GM19351 (cell line): Measurements from ENCODE around the gene ENTHD1.
"Not testable (repeated sequence)": the region's sequence is repeated elsewhere in the genome, so short reads cannot be mapped to it uniquely, and the experiment has no call there.

Source experiments
- ATAC-seq: cut with Tn5 transposase; IDR thresholded peaks from one replicate; pipeline ENCODE4 v1.9.1; 2021; ENCODE audit warnings: mild to moderate bottlenecking, moderate library complexity; ENCODE audit not compliant: unreplicated experiment

Gene ENTHD1

DNA sequence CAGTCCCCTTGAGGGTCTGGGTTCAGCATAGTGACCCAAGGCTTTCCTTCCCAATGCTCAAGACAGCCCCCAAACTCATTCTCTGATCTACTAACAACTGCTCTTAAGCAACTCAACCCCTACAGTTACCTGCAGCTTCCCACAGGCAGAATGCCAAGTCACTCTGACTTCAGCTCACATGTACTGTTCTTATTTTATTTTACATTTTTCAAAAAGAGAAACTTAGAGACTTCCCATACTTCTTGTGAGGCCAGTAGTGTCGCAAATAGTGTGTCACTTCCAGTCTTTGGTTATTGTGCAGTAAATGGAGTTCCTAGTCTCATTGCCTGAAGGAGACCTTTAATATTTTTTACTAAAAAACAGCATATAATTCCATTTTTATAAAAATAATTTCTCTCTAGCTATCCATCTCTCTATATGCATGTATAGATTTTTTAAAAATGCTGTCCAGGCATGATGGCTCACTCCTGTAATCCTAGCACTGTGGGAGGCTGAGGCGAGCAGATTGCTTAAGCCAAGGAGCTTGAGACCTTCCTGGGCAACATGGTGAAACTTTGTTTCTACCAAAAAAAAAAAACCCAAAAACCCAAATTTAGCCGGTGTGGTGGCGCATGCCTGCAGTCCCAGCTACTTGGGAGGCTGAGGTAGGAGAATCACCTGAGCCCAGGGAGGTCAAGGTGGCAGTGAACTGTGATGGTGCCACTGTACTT is 41.8 kb downstream of the ENTHD1 start:
- ATAC-seq, result no peak

- no peak for ATAC-seq
These were observed 46.1 kb downstream of the ENTHD1 start for GRCh38 chr22:39847477-39847876.

DNA sequence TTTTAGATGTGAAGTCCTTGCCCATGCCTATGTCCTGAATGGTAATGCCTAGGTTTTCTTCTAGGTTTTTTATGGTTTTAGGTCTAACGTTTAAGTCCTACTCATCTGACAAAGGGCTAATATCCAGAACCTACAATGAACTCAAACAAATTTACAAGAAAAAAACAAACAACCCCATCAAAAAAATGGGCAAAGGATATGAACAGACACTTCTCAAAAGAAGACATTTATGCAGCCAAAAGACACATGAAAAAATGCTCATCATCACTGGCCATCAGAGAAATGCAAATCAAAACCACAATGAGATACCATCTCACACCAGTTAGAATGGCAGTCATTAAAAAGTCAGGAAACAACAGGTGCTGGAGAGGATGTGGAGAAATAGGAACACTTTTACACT is 47.0 kb downstream of the ENTHD1 start:
- not testable (repeated sequence) for ATAC-seq

GRCh38 chr22:39845529-39845928 is 48.0 kb downstream of the ENTHD1 start:
- no peak for ATAC-seq

- no peak for ATAC-seq
These were observed 53.5 kb downstream of the ENTHD1 start for GRCh38 chr22:39839917-39840510.

DNA sequence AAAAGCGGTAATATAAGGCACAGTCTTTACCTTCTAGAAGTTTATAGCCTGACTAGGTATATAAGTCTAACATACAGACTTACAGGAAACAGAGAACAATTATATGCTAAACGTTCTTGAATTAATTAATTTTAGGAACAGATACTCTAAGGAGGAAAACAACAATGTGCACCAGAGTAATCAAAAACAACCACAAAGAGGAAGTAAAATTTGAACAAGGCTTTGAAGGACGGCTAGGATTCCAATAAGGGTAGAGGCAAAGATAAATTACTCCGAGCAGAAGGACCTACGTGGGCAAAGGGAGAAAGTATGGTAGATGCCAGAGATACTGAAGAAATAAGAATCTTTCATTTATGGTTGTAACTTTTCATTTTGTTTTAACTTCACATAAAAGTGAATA is 54.4 kb downstream of the ENTHD1 start:
- ATAC-seq, result no peak

DNA sequence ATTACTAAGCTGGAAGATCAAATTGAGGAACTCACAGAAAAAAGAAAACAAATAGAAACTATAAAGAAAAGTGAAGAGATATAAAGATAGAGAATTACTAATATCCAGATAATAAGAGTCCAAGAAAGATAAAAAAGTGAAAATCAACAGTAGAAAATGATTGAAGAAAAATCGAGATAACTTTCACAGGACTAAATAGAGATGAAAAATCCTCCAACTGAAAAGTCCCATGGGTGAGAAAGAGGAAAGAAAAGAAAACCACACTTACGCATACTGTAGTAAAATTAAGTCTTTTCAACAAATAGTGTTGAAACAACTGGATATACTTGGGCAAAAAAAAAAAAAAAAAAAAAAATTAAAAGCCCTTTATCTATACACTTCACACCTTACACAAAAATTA is 60.0 kb downstream of the ENTHD1 start:
- no peak for ATAC-seq

GRCh38 chr22:39833093-39833492 is 60.5 kb downstream of the ENTHD1 start:
- ATAC-seq, result no peak

- no peak for ATAC-seq
These were observed 60.9 kb downstream of the ENTHD1 start for GRCh38 chr22:39832627-39833074.

DNA sequence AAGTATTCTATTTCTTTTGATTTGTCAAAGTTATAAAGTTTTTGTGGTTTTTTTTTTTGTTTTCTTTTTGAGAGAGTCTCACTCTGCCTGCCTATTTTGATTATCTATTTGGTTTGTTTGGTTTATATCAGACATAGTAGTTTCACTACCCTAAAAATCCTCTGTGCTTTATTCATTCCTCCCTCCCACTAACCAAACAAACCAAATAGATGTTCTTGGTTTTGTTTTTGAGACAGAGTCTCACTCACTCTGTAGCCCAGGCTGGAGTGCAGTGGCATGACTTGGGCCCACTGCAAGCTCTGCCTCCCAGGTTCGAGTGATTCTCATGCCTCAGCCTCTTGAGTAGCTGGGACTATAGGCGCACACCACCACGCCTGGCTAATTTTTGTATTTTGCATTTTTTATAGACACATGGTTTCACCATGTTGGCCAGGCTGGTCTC is 67.9 kb downstream of the ENTHD1 start:
- ATAC-seq, result peak; percentile 73

- ATAC-seq, result no peak
These were observed 72.6 kb downstream of the ENTHD1 start for GRCh38 chr22:39821008-39821407.

- no peak for ATAC-seq
These were observed 73.3 kb downstream of the ENTHD1 start for GRCh38 chr22:39820256-39820655.

GRCh38 chr22:39819429-39819828 is 74.1 kb downstream of the ENTHD1 start:
- no peak for ATAC-seq

- no peak for ATAC-seq
These were observed 75.5 kb downstream of the ENTHD1 start for GRCh38 chr22:39818094-39818493.

GRCh38 chr22:39815932-39816331 is 77.6 kb downstream of the ENTHD1 start:
- ATAC-seq, result no peak

- no peak for ATAC-seq
These were observed 78.7 kb downstream of the ENTHD1 start for GRCh38 chr22:39814899-39815298.

DNA sequence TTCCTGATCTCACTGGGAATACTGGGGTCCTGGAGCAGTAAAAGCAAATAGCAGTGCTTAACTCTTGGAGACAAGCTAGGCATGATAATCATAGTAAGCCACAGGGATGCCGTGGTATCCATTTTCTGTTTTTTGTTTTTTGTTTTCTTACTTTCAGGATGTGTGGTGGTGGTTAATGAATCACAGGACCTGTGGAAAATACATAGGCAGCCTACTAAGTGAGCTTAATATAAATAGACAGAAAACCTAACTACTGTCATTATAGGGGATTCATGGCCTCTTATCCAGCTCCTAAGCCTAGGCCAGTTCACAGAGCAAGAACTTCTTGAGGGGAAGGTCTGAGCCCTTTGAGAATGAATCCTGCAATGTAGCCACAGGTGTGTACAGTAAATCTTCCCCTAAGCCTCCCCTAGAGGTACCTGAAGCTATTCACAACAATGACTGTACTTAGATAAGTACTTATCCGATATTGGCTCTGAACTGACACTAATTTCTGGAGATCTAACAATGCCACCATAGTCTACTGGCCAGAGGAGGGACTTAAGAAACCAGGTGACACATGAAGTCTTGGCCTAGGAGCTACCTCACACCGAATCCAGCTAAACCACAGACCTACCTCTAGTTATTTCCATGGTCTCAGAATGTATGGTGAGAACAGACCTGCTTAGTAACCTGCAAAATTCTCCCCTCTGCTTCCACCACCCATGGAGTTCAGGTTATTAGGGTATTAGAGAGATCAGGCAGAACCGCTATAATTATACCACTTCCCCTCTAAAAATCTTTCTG is 83.6 kb downstream of the ENTHD1 start:
- ATAC-seq, result no peak

- ATAC-seq, result no peak
These were observed 85.5 kb downstream of the ENTHD1 start for GRCh38 chr22:39808081-39808480.

DNA sequence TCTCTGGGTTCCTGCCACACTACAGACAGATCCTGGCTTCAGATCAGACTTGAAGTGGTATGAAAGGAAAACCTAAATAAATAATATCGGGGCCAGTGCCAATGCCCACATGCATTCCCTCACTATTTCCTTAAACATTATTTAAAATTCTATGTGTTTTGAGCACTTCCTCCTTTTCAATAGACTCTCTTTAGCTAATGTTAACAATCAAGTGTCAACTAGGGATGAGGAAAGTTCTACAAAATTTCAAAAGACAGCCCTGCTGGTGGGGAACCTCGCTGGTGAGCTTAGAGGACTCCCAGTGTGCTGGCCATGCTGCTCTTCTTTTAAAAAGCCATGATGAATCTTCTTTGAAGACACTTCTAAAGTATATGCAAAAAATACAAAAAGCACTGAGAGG is 87.5 kb downstream of the ENTHD1 start:
- ATAC-seq, result no peak

- no peak for ATAC-seq
These were observed 88.4 kb downstream of the ENTHD1 start for GRCh38 chr22:39805117-39805516.

DNA sequence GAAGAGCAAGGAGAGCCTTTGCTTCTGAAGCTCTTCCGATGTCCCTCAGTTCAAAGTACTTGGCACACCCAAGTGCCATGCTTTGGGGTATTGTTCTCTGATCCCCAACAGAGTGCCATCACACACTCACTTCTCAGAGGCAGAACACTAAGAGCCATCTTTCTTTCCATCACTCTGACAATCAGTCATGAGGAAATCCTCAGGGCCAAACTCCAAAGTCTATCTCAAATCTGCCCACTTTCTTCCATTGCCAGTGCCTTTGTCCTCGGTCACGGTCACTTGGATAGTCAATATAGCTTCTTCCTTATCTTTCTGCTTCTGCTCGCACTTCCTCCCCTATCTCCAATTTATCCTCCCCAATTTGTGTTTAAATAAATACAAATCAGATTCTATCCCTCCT is 90.9 kb downstream of the ENTHD1 start:
- ATAC-seq, result no peak
